ENCODE data around the gene TPCN2. TPM values are rescaled to one million over a fixed set of nuclear protein-coding genes. Genes with fewer than 3 reads are reported as not detected.
A peak's percentile ranks its signal among the peaks of the same experiment; 100 is the strongest.

The TPCN2 gene
- total RNA-seq, 1 donor from 2014 or later: 8.6 TPM

- peak; percentile 25 for DNase-seq
Measured at GRCh38 chr11:69010964-69011623, 37.6 kb upstream of the TPCN2 start.

- DNase-seq: no peak
Measured at GRCh38 chr11:69011624-69012091, 37.1 kb upstream of the TPCN2 start.

DNA sequence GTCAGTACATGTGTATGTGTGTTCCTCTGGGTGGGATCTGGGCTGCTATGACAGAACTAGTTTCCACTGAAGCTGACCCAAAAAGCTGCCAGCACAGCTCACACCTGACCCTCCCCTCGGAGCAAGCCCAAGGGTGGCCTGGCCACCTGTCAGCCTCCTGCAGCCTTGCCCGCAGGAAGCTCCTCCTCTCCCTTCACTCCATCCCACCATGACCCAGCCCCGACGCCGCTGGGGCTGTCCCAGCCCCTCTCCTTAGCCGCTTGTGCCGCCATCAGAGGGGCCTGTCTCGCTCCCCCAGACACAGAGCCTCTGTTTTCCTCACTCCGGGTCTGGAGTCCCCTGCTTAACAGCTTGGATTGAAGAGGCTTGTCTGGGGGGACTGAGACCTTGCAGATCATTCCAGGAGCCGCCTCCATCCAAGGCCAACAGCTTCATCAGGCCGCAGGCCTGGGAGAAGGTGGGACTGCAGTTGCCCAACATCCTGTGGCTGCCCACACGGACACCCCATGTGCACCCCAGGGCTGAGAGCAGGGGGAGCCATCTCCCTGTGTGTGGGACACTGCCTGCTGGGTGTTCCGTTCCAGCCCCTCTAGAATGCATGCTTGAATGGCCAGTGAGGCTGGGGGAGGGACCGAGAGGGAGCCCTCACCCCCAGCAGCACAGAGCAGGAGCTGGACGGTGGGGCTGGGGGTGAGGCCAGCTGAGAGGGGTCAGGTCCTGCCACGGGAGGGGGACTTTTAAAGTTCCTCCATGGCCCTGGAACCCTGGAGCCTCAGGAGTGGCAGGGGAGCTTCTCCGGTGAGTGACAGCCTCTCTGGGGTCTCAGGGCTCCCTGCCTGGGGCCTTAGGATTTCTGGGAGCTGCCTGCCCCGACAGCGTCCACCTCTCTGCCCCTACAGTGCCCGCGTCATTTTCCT lies 36.4 kb upstream of the TPCN2 start:
- peak; percentile 68 for DNase-seq

GRCh38 chr11:69013009-69013951 lies 35.5 kb upstream of the TPCN2 start, which contains the start of gene MRGPRF:
TSS of gene MRGPRF (minus strand) at chr11:69013246. CDS start at chr11:69009901, 3,345 bp downstream.
- DNase-seq: peak; percentile 84

GRCh38 chr11:69014084-69014851 lies 34.5 kb upstream of the TPCN2 start:
- no peak for DNase-seq

- no peak for DNase-seq
Measured at GRCh38 chr11:69014898-69015549, 33.7 kb upstream of the TPCN2 start.

- DNase-seq: no peak
Measured at GRCh38 chr11:69017951-69018350, 30.8 kb upstream of the TPCN2 start.

DNA sequence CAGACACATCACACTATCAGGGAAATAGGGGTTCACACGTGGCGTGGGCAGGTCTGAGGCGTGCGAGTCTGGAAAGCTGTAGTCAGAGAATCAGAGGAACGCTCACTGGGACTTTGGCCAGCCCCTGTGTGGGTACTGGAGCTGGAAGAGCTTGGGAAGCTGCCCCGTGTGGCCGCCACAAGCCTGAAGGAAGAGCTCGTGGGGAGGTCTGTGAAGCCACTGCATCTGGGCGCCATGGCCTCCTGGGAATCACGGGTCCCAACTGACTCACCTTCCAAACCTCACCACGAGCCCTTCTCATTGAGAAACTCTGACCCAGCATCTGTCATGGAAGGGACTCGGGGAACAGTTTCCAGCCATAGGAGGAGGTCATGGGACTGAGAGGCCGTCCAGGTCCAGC lies 29.8 kb upstream of the TPCN2 start:
- DNase-seq: no peak

DNA sequence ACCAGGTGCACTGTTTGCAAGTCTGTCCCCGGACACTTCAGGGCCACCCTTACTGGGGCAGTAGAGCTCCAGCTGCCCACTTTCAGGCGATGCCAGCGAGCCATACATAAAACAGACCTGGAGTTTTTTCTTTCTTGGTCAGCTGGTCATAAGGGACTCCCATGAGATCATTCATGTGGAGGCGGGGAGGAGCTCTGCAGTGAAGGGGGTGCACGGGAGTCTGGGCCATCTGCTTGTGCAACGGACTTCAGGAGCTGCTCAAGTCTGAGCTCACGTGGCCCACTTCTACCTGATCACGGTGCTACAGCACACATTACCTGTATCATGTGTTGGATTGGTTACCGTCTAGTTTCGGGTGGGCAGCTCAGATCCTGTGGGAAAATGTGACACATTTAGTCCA lies 26.5 kb upstream of the TPCN2 start:
- DNase-seq: no peak

DNA sequence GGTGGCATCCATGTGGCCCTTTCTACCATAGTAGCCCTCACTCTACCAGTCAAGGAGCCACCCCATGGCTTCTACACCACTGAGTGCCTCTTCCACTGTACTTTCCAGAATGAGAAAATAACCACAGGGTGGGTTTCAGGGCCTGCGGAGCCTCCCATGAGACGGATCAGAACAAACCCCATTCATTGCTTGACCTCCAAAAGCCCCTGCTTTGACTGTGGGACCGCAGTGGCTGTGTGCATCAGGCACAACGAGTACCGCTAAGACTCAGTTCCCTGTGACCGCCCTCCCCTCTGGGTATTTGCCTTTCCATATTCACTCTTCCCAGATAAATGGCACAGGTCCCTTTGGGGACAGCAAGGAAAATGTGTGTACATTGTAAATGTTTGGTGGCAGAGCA lies 24.2 kb upstream of the TPCN2 start:
- DNase-seq: no peak

- DNase-seq: no peak
Measured at GRCh38 chr11:69027704-69028372, 20.9 kb upstream of the TPCN2 start.

DNA sequence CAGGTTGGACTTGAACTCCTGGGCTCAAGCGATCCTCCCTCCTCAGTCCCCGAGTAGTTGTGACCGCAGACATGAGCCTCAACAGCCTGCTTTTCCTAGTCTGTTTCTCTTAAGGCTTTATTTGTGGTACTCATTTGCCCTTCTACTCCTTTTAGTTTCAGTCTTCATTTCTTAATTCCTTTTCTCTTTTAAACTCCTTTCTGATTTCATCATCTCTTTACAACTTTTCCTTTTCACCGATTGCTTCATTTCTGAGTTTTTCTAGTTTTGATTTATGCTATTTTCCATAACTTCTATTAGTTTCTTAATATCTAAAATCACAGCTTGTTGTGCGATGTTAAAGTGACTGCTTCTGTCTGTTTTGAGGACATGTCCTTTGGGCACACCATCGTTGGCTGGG lies 18.4 kb upstream of the TPCN2 start:
- no peak for DNase-seq

DNA sequence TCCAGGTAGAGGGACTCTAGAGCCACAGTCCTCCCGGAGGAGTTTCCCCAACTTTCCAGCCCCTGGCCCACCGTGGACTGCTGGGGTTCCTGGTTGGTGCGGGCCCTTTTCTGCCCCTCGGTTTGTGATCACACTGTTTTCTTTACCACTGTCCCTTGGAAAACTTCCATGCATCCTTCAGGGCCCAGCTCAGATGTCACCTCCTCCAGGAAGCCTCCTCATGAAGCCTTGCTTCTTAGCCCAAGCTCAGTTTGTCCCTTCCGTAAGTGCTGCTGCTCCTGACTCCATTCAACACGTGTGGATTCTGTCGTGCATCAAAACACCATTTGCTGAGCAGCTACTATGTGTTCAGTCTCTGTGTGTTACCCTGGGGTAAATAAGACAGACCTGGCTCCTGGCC lies 15.9 kb upstream of the TPCN2 start:
- no peak for DNase-seq

DNA sequence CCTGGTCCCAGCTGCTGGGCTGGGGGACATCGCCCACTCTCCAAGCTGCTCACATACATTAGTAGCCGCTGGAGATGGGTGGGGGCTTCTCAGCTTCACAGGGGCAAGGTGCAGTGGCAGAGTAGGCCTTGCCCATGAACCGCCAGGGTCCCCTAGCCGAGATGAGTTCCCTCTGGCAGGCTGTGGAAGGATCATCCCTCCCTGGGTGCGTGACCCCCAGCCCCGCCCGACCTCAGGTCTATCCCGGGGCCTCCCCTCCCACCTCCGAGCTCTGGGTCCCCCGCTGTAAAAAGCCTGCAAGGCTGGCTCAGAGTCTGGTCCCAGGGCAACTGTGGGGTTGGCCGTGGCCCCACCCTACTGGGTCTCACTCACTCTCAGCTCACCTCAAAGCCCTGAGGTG lies 15.3 kb upstream of the TPCN2 start:
- no peak for DNase-seq

- no peak for DNase-seq
Measured at GRCh38 chr11:69034123-69034867, 14.4 kb upstream of the TPCN2 start.

- no peak for DNase-seq
Measured at GRCh38 chr11:69035150-69035945, 13.4 kb upstream of the TPCN2 start.

DNA sequence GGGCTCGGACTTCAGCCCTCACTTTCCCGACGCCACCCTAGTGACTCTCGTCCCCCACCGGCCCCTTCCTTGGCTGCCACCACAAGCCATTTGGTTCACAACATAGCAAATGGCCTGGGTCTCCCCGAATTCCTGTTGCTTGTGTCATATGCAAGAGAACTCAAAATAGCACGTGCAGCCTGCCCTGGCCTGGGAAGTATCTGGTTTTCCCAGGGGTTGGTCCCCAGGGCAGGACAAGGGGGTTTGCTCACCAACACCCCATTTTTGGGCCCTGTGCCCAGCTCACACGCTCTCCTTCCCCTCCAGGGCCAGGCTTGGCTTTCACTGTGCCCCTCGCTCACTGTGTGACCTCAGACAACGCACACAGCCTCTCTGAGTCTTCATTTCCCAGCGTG lies 12.8 kb upstream of the TPCN2 start:
- no peak for DNase-seq

- DNase-seq: no peak
Measured at GRCh38 chr11:69037074-69037473, 11.7 kb upstream of the TPCN2 start.

GRCh38 chr11:69037544-69037943 lies 11.2 kb upstream of the TPCN2 start:
- DNase-seq: no peak
